HepG2 (cell line): Measurements from ENCODE around the gene PNO1. TPM values are rescaled to one million over a fixed set of nuclear protein-coding genes. Genes with fewer than 3 reads are reported as not detected.

Experiments used
- ATAC-seq: fragments of 200-7000 bp; cut with Tn5 transposase; 3 replicates; pipeline ENCODE4 v1.9.1; 2020; ENCODE audit warnings: mild to moderate bottlenecking, moderate library complexity
- BruUV-seq: library from RNA; stranded (reverse); fragments of 400-500 nt; replicated peaks from 2 replicates; lab custom pipeline; 2021; lab: Mats Ljungman, UMichigan
- CTCF ChIA-PET: fragments of 300-600 bp; formaldehyde crosslinking; extraction: SDS; loops from one replicate; lab custom pipeline; 2021; ENCODE audit warnings: low total read pairs, inconsistent platforms, low intra/inter-chr PET ratio; lab: Yijun Ruan, JAX
- POLR2A ChIA-PET: fragments of 350-600 bp; sonication (Branson Sonifier 250); formaldehyde crosslinking; loops from one replicate; lab custom pipeline; 2020; ENCODE audit warnings: antibody characterized with exemption, inconsistent platforms; lab: Yijun Ruan, JAX
- DNase-seq: peaks from one replicate; pipeline ENCODE4 v3.0.0-alpha.2; 2015; ENCODE audit warnings: low spot score
- FAIRE-seq: peaks from 3 replicates; lab custom pipeline; 2011; peaks lifted over from hg19 to GRCh38; lab: Jason Lieb, UNC
- H2AFZ ChIP-seq: one replicate; pipeline ENCODE4 v1.6.1; 2011; ENCODE audit warnings: low read length, inconsistent platforms
- H3K27ac ChIP-seq: fragments of 300-600 bp; 3 replicates; pipeline ENCODE4 v1.8.0; 2011; ENCODE audit warnings: mixed run types, mild to moderate bottlenecking, mixed read lengths, low read length, inconsistent platforms; ENCODE audit not compliant: insufficient read depth; ENCODE audit errors: extremely low read length
- H3K27me3 ChIP-seq, 2 experiments: fragments of 200-600 bp in 1 of 2; 2 replicates in 1 of 2; 3 replicates in 1 of 2; pipeline versions ENCODE4 v1.6.0 to v1.8.0; 2011; ENCODE audit warnings: low read length in 2 of 2, mild to moderate bottlenecking in 2 of 2, moderate library complexity in 2 of 2, inconsistent platforms in 1 of 2; ENCODE audit not compliant: insufficient read depth in 2 of 2, control insufficient read depth in 1 of 2
- H3K36me3 ChIP-seq, 2 experiments: fragments of 200-600 bp in 1 of 2; replicated peaks in 1 of 2; 2 replicates in 1 of 2; 3 replicates in 1 of 2; pipeline versions ENCODE4 v1.5.1 to v1.8.0; 2011; ENCODE audit warnings: low read length in 2 of 2, inconsistent platforms in 1 of 2; ENCODE audit not compliant: insufficient read depth in 2 of 2, control insufficient read depth in 1 of 2
- H3K4me1 ChIP-seq: 2 replicates; pipeline ENCODE4 v1.5.1; 2012; ENCODE audit warnings: low read length, inconsistent platforms; ENCODE audit not compliant: insufficient read depth
- H3K4me2 ChIP-seq: 2 replicates; pipeline ENCODE4 v1.6.0; 2011; ENCODE audit warnings: low read depth, low read length, inconsistent platforms
- H3K4me3 ChIP-seq, 3 experiments: fragments of 200-600 bp in 1 of 3; sonication (generic), shearing (Covaris generic) in 1 of 3; replicated peaks in 1 of 3; 2 replicates each; pipeline ENCODE4 v1.5.1; 2011 to 2016; ENCODE audit warnings: low read length in 3 of 3, inconsistent platforms in 2 of 3, low read depth in 2 of 3, mild to moderate bottlenecking in 2 of 3, control low read depth in 1 of 3, mixed read lengths in 1 of 3; ENCODE audit not compliant: insufficient read depth in 1 of 3
- H3K79me2 ChIP-seq: one replicate; pipeline ENCODE4 v1.6.1; 2011; ENCODE audit warnings: low read length, inconsistent platforms; ENCODE audit not compliant: insufficient read depth
- H3K9ac ChIP-seq: 2 replicates; pipeline ENCODE4 v1.6.0; 2011; ENCODE audit warnings: mild to moderate bottlenecking, low read depth, low read length, inconsistent platforms; ENCODE audit not compliant: insufficient read depth
- H3K9me3 ChIP-seq: 2 replicates; pipeline ENCODE4 v1.5.1; 2012; ENCODE audit warnings: mild to moderate bottlenecking, low read length
- H4K20me1 ChIP-seq: 2 replicates; pipeline ENCODE4 v1.6.0; 2011; ENCODE audit warnings: inconsistent platforms, mild to moderate bottlenecking, low read length, moderate library complexity; ENCODE audit not compliant: insufficient read depth
- ESRRA ChIP-seq: sonication (generic); formaldehyde crosslinking; IDR thresholded peaks from 2 replicates; pipeline ENCODE4 v1.5.1; 2020; ENCODE audit warnings: mild to moderate bottlenecking, low read depth, missing genetic modification reagents
- GTF2F1 ChIP-seq: fragments of 150-350 bp; IDR thresholded peaks from 2 replicates; pipeline ENCODE4 v1.6.1; 2014; ENCODE audit warnings: low read length
- HOXA9 ChIP-seq: sonication (generic); formaldehyde crosslinking; IDR thresholded peaks from 2 replicates; pipeline ENCODE4 v1.8.1; 2022; ENCODE audit warnings: missing genetic modification reagents, mild to moderate bottlenecking, moderate library complexity, borderline replicate concordance
- KAT7 ChIP-seq: IDR thresholded peaks from 2 replicates; pipeline ENCODE4 v1.6.1; 2018; ENCODE audit warnings: borderline replicate concordance, missing compliant biosample characterization
- KDM5B ChIP-seq: sonication (generic); formaldehyde crosslinking; IDR thresholded peaks from 2 replicates; pipeline ENCODE4 v1.4.0; 2020; ENCODE audit warnings: missing genetic modification reagents, mild to moderate bottlenecking, borderline replicate concordance
- KLF16 ChIP-seq, 2 experiments: sonication (generic) in 1 of 2; formaldehyde crosslinking in 1 of 2; IDR thresholded peaks; 2 replicates each; pipeline versions ENCODE4 v1.6.1 to v1.8.0; 2016 to 2023; ENCODE audit warnings: missing genetic modification reagents in 2 of 2, missing compliant biosample characterization in 1 of 2
- LBX2 ChIP-seq: sonication (generic); formaldehyde crosslinking; IDR thresholded peaks from 2 replicates; pipeline ENCODE4 v1.5.0; 2020; ENCODE audit warnings: missing genetic modification reagents, mild to moderate bottlenecking, borderline replicate concordance
- MYPOP ChIP-seq: sonication (generic); formaldehyde crosslinking; IDR thresholded peaks from 2 replicates; pipeline ENCODE4 v1.8.1; 2023; ENCODE audit warnings: mild to moderate bottlenecking, moderate library complexity, missing genetic modification reagents
- NR2F1 ChIP-seq, 2 experiments: fragments of 450-650 bp in 1 of 2; formaldehyde crosslinking in 1 of 2; IDR thresholded peaks; 2 replicates each; pipeline versions ENCODE4 v1.5.0 to v1.6.1; 2016 to 2020; ENCODE audit warnings: mild to moderate bottlenecking in 1 of 2, missing compliant biosample characterization in 1 of 2, missing genetic modification reagents in 1 of 2, moderate library complexity in 1 of 2
- PCBP2 ChIP-seq: fragments of 200-400 bp; formaldehyde crosslinking; optimal IDR thresholded peaks from 2 replicates; pipeline ENCODE3; 2018; ENCODE audit warnings: low read length, low read depth; ENCODE audit not compliant: poor library complexity, severe bottlenecking
- SNAI1 ChIP-seq: sonication (generic); formaldehyde crosslinking; IDR thresholded peaks from 2 replicates; pipeline ENCODE4 v1.5.0; 2020; ENCODE audit warnings: mild to moderate bottlenecking, missing genetic modification reagents, borderline replicate concordance
- ZBTB4 ChIP-seq: sonication (generic); formaldehyde crosslinking; IDR thresholded peaks from 2 replicates; pipeline ENCODE4 v1.4.0; 2020; ENCODE audit warnings: missing genetic modification reagents, mild to moderate bottlenecking, borderline replicate concordance
- ZNF224 ChIP-seq: sonication (generic); formaldehyde crosslinking; IDR thresholded peaks from 2 replicates; pipeline ENCODE4 v1.5.0; 2020; ENCODE audit warnings: mild to moderate bottlenecking, missing genetic modification reagents
- ZNF350 ChIP-seq: sonication (generic); formaldehyde crosslinking; IDR thresholded peaks from 2 replicates; pipeline ENCODE4 v1.4.0; 2020; ENCODE audit warnings: mild to moderate bottlenecking, low read depth, missing genetic modification reagents, borderline replicate concordance
- ZNF432 ChIP-seq: sonication (generic); formaldehyde crosslinking; IDR thresholded peaks from 2 replicates; pipeline ENCODE4 v1.5.0; 2020; ENCODE audit warnings: missing genetic modification reagents, mild to moderate bottlenecking, borderline replicate concordance
- ZNF816 ChIP-seq: sonication (generic); formaldehyde crosslinking; IDR thresholded peaks from 2 replicates; pipeline ENCODE4 v1.8.0; 2022; ENCODE audit warnings: missing genetic modification reagents, mild to moderate bottlenecking, borderline replicate concordance
- WGBS: methylation state at CpG from one replicate; pipeline ENCODE4 v1.1.6; 2017; ENCODE audit warnings: low lambda C conversion rate; 5-methylcytosine and 5-hydroxymethylcytosine counted together
- in situ Hi-C: cut with HindIII; loops from 2 replicates; pipeline ENCODE4 v1.10.0; 2017; ENCODE audit warnings: low pct_unique_long_range_greater_than_20kb; ENCODE audit not compliant: extremely low pct_ligation_motif_present
- intact Hi-C: fragments of 100-400 bp; cut with micrococcal nuclease; formaldehyde crosslinking; loops from one replicate; pipeline ENCODE4 v1.10.0; 2022; ENCODE audit not compliant: unreplicated experiment
- polyA plus RNA-seq, 8 experiments: library from polyadenylated mRNA; depleted of rRNA in 3 of 8; stranded (reverse) in 7 of 8; unstranded in 1 of 8; fragments of >200 nt; fragmentation: Illumina TruSeq in 4 of 8; extraction: Trizol in 4 of 8; gene quantifications; 2 replicates each; pipeline versions ENCODE4 v1.2.1 to v1.2.3, GENCODE V29; 2011 to 2016; ENCODE audit warnings: low read depth in 4 of 8, missing spikeins in 1 of 8, mixed read lengths in 1 of 8; ENCODE audit not compliant: insufficient read depth in 1 of 8
- total RNA-seq, 5 experiments: library from RNA; depleted of rRNA; stranded (reverse); fragments of >200 nt; fragmentation: Illumina TruSeq; extraction: Trizol; gene quantifications; 2 replicates each; pipeline ENCODE4 v1.2.3, GENCODE V29; 2016; ENCODE audit warnings: low read depth in 1 of 5
- TF ChIP-seq, protein P1 (sequence below): sonication (generic); formaldehyde crosslinking; IDR thresholded peaks from 2 replicates; pipeline ENCODE4 v1.8.0; 2022; ENCODE audit warnings: missing genetic modification reagents, low read depth, mild to moderate bottlenecking, borderline replicate concordance
- TF ChIP-seq, protein P2 (sequence below): IDR thresholded peaks from 2 replicates; pipeline ENCODE4 v1.6.1; 2016; ENCODE audit warnings: missing compliant biosample characterization, missing genetic modification reagents, borderline replicate concordance

PNO1 gene
- total and polyA plus RNA-seq, 2 of the 13 experiments (the other 11 are each of a cell fraction or from before 2014, with no cell fraction given) = 12.8 to 48.5 TPM

DNA sequence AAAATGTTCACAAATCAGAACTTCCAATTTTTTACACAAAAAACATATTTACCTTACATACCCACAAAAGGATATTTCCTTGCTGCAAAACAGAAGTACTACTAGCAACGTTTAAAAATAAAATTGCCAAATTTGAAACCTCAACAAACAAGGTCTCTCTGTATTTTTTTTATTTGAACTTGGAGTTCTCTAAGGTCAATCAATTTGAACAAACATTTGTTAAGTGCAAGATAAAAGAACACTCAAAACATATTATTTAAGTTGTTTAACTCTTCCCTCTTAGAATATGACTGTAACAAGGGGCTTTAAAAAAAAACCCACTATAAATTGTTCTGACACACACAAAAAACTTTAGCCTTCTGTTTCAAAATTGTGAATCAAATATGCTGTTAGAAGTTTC is 29.6 kb downstream of the PNO1 start:
- no TSS peak for BruUV-seq
- peaks cover 9 to 26% of the 10 kb centered on the region in 2 experiments for H3K36me3 ChIP-seq
- no peak for ATAC-seq
- no peak for TF ChIP-seq KLF16 (CRISPR knock-in tag; IDR thresholded peaks at IDR 0.05)
- no peak for TF ChIP-seq LBX2 (CRISPR knock-in tag)
- TF ChIP-seq ESRRA = no peak
- TF ChIP-seq PCBP2 = no peak
- TF ChIP-seq KDM5B (CRISPR knock-in tag) = no peak
- no peak for TF ChIP-seq HOXA9 (CRISPR knock-in tag)
- TF ChIP-seq ZNF432 (CRISPR knock-in tag) = no peak
- no peak for TF ChIP-seq KAT7
- no peak for TF ChIP-seq NR2F1 (CRISPR knock-in tag; IDR thresholded peaks at IDR 0.05)
- TF ChIP-seq, protein P1, sequence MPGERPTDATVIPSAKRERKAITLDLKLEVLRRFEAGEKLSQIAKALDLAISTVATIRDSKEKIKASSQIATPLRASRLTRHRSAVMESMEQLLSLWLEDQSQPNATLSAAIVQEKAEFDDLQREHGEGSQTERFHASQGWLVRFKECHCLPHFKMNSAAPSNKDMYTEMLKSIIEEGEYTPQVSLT (CRISPR knock-in tag) = no peak
- no peak for TF ChIP-seq ZNF350 (CRISPR knock-in tag)
- TF ChIP-seq SNAI1 (CRISPR knock-in tag) = no peak
- no peak for TF ChIP-seq MYPOP (CRISPR knock-in tag)
- TF ChIP-seq, protein P2, sequence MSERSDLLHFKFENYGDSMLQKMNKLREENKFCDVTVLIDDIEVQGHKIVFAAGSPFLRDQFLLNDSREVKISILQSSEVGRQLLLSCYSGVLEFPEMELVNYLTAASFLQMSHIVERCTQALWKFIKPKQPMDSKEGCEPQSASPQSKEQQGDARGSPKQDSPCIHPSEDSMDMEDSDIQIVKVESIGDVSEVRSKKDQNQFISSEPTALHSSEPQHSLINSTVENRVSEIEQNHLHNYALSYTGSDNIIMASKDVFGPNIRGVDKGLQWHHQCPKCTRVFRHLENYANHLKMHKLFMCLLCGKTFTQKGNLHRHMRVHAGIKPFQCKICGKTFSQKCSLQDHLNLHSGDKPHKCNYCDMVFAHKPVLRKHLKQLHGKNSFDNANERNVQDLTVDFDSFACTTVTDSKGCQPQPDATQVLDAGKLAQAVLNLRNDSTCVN (CRISPR knock-in tag) = no peak
- no peak for TF ChIP-seq ZNF224 (CRISPR knock-in tag)
- TF ChIP-seq ZBTB4 (CRISPR knock-in tag) = no peak
- TF ChIP-seq GTF2F1 = no peak
- TF ChIP-seq ZNF816 (CRISPR knock-in tag) = no peak
- TF ChIP-seq, all 625 proteins: peak for 0
- Histone ChIP-seq H3K4me3 (no peak overlapping the region), H3K9me3 (no peaks in the 10 kb centered on the region), H3K79me2 (peaks cover 30% of the 10 kb centered on the region), H3K27ac (no peak overlapping the region), H3K4me2 (no peak overlapping the region), H3K4me1 (peaks cover 19% of the 10 kb centered on the region), H3K9ac (no peak overlapping the region), H3K27me3 (no peaks in the 10 kb centered on the region), H2AFZ (no peak overlapping the region), H4K20me1 (peaks cover 7% of the 10 kb centered on the region)
- 5% methylated on average over 1 of the region's 1 CpG for WGBS
- ChIA-PET POLR2A (no interaction called here), CTCF (no interaction called here)
- in situ Hi-C loops = no loop called here
- intact Hi-C loops = loop anchor here (5.0 kb wide), 1 partner anchor 65 kb away; the partner anchor contains the start of gene PPP3R1
- FAIRE-seq (no peak), DNase-seq (no peak)
